Osteoblast (primary cell): ENCODE data around the gene CRY2. TPM values are rescaled to one million over a fixed set of nuclear protein-coding genes. Genes with fewer than 3 reads are reported as not detected.

ENCODE experiments used
- DNase-seq: peaks from one replicate; pipeline ENCODE4 v3.0.0; 2011; ENCODE audit warnings: low spot score, mixed read lengths; ENCODE audit not compliant: insufficient read length; ENCODE audit errors: missing footprints
- H2AFZ ChIP-seq: 2 replicates; pipeline ENCODE4 v1.6.0; 2011; ENCODE audit warnings: mild to moderate bottlenecking, low read length
- H3K27ac ChIP-seq: 2 replicates; pipeline ENCODE4 v1.5.1; 2011; ENCODE audit warnings: mild to moderate bottlenecking, low read depth, low read length, moderate library complexity
- H3K27me3 ChIP-seq: 2 replicates; pipeline ENCODE4 v1.6.0; 2012; ENCODE audit warnings: mild to moderate bottlenecking, control low read depth, inconsistent platforms, low read length, moderate library complexity; ENCODE audit not compliant: insufficient read depth
- H3K36me3 ChIP-seq: 2 replicates; pipeline ENCODE4 v1.5.1; 2011; ENCODE audit warnings: mild to moderate bottlenecking, low read length, control low read depth, moderate library complexity; ENCODE audit not compliant: insufficient read depth
- H3K4me1 ChIP-seq: 2 replicates; pipeline ENCODE4 v1.5.1; 2011; ENCODE audit warnings: mild to moderate bottlenecking, low read length, control low read depth, moderate library complexity; ENCODE audit not compliant: insufficient read depth
- H3K4me2 ChIP-seq: 2 replicates; pipeline ENCODE4 v1.6.0; 2011; ENCODE audit warnings: mild to moderate bottlenecking, low read length; ENCODE audit not compliant: insufficient read depth
- H3K4me3 ChIP-seq: fragments of 200-600 bp; sonication (generic); 3 replicates; pipeline ENCODE4 v1.5.1; 2012; ENCODE audit warnings: mild to moderate bottlenecking, low read length, inconsistent platforms; ENCODE audit not compliant: insufficient read depth
- H3K79me2 ChIP-seq: 2 replicates; pipeline ENCODE4 v1.6.0; 2012; ENCODE audit warnings: mild to moderate bottlenecking, low read length, control low read depth, inconsistent platforms; ENCODE audit not compliant: insufficient read depth
- H3K9me3 ChIP-seq: 2 replicates; pipeline ENCODE4 v1.5.1; 2011; ENCODE audit warnings: low read depth, low read length, control low read depth
- H4K20me1 ChIP-seq: 2 replicates; pipeline ENCODE4 v1.6.0; 2012; ENCODE audit warnings: mild to moderate bottlenecking, low read length, control low read depth; ENCODE audit not compliant: insufficient read depth
- total RNA-seq: library from RNA; depleted of rRNA; stranded (reverse); fragments of >200 nt; gene quantifications from 2 replicates; pipeline ENCODE4 v1.2.3, GENCODE V29; 2012
- TF ChIP-seq, protein P1 (sequence below): IDR thresholded peaks from 2 replicates; pipeline ENCODE4 v1.5.1; 2011; ENCODE audit warnings: mild to moderate bottlenecking, low read depth, low read length, moderate library complexity; ENCODE audit errors: extremely low read depth

Gene CRY2
- total RNA-seq, 1 donor, result 21.0 TPM

DNA sequence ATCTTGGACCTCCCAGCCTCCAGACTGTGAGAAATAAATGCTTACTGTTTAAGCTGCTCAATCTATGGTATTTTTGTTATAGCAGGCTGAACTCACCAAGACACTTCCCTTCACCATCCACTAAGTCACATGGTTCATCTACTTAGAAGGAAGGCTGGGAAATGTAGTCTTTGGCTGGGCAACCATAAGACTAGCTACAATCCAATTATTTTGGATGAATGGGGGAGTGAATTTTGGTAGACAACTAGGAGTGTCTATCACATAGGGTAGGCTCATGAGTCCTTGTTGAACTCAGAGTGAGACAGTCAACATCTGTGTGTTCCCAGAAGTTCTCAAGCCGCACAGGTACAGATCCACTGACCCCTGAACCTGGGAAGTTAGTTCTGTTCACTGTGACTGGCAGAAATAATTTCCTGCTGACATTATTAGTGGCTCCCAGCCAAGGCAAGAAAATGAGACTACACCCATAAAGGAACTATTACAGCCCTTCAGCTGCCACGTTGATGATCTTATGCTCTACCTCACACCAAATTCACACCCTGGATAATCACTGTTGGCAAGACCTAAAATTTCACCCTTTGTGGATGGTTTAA lies 45.5 kb upstream of the CRY2 start:
- Histone ChIP-seq H3K27me3 (no peaks in the 10 kb centered on the region), H3K4me2 (no peak overlapping the region), H3K27ac (no peak overlapping the region), H3K79me2 (peaks cover 17% of the 10 kb centered on the region), H2AFZ (no peak overlapping the region), H3K4me3 (no peak overlapping the region), H3K4me1 (peaks cover 11% of the 10 kb centered on the region), H3K36me3 (peaks cover 6% of the 10 kb centered on the region), H4K20me1 (peaks cover 13% of the 10 kb centered on the region), H3K9me3 (no peaks in the 10 kb centered on the region)
- peak; percentile 84 for DNase-seq
- TF ChIP-seq, protein P1, sequence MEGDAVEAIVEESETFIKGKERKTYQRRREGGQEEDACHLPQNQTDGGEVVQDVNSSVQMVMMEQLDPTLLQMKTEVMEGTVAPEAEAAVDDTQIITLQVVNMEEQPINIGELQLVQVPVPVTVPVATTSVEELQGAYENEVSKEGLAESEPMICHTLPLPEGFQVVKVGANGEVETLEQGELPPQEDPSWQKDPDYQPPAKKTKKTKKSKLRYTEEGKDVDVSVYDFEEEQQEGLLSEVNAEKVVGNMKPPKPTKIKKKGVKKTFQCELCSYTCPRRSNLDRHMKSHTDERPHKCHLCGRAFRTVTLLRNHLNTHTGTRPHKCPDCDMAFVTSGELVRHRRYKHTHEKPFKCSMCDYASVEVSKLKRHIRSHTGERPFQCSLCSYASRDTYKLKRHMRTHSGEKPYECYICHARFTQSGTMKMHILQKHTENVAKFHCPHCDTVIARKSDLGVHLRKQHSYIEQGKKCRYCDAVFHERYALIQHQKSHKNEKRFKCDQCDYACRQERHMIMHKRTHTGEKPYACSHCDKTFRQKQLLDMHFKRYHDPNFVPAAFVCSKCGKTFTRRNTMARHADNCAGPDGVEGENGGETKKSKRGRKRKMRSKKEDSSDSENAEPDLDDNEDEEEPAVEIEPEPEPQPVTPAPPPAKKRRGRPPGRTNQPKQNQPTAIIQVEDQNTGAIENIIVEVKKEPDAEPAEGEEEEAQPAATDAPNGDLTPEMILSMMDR, result no peak

DNA sequence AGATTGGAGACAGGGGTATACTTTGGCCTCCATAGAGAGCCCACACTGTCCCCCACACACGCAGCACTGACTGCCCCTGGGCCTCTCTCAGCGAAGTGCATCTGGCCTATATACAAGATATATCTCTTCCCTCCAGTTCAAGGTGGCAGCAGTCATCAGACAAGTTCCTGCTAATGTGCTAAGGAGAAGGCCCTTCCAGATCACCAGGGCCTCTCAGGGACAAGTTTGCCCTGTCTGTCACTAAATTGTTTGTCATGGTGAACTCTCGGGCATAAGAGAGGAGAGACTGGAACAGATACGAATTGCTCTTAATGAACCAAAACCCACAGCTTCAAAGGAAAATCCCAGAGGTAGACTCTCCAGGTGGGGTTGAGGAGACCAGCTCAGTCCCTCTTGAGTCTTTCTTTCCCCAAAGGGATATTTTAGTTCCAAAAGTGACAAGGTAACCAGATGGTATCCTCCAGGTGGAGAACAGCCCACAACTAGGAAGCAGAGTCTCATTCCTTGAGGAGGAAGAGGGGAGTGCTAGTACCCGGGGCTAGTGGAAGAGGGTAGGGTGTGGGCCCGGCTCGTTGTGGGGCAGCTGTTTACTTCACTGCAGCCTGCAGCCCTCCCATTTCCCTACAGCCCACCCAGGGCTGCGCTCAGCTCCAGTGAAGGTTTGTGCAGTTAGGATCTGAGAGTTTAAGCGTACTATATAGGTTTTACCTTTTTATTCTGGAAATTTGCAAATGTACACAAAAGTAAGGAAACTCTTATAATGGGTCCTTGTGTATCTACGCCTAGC lies 44.6 kb upstream of the CRY2 start:
- Histone ChIP-seq H3K4me3 (no peak overlapping the region), H3K36me3 (peaks cover 11% of the 10 kb centered on the region), H3K27me3 (no peaks in the 10 kb centered on the region), H3K79me2 (peaks cover 26% of the 10 kb centered on the region), H4K20me1 (peaks cover 22% of the 10 kb centered on the region), H3K4me2 (no peak overlapping the region), H3K9me3 (no peaks in the 10 kb centered on the region), H2AFZ (no peak overlapping the region), H3K27ac (no peak overlapping the region), H3K4me1 (peaks cover 20% of the 10 kb centered on the region)
- TF ChIP-seq, protein P1, result no peak
- peak; percentile 64 for DNase-seq

DNA sequence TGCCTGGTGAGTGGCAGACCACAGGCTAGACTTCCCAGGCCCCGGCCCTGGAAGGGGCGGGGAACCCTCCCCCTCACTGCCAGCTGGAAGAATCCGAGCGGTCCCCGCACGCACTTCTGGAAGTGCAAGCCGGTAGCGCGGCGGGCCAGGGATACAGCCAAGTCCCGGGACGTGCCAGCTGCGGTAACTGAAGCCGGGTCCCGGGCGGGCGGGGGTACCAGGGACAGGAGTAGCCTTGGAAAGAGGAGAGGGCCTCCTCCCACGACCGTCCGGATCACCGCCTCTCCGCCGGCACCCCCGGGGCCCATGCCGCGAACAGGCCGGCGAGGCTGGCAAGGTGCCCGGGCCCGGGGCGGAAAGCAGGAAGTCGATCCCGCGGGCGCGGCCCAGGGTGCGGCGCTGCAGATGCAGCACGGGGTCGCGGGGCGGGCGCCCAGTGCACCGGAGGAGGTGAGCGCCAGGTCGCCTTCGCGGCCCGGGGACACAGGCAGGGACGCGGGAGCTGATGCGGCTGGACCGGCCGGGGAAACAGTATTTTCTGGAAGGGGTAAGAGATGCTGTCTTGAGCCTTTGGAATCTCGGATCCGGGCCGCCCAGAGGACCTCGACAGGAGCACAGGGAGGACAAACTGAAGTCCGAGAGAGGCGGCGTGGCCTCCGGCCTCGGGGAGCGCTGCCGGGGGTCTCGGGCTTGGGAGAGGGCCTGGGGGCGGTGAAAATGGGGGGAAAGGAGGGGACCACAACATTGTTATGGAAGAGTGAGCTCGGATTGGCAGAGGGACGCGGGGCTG lies 43.1 kb upstream of the CRY2 start:
- Histone ChIP-seq H3K4me3 (peak overlapping the region; percentile 97), H3K79me2 (peaks cover 31% of the 10 kb centered on the region), H3K4me2 (peak overlapping the region; percentile 97), H3K9me3 (no peaks in the 10 kb centered on the region), H2AFZ (peak overlapping the region; percentile 90), H4K20me1 (peaks cover 31% of the 10 kb centered on the region), H3K27ac (no peak overlapping the region), H3K36me3 (peaks cover 15% of the 10 kb centered on the region), H3K27me3 (no peaks in the 10 kb centered on the region), H3K4me1 (peaks cover 23% of the 10 kb centered on the region)
- TF ChIP-seq, protein P1, result no peak
- DNase-seq, result peak; percentile 86
